ENCODE results near the gene S100A10.

GRCh38 chr1:152039461-152039860, 45.8 kb upstream of the S100A10 start:
- TF ChIP-seq, protein P1, sequence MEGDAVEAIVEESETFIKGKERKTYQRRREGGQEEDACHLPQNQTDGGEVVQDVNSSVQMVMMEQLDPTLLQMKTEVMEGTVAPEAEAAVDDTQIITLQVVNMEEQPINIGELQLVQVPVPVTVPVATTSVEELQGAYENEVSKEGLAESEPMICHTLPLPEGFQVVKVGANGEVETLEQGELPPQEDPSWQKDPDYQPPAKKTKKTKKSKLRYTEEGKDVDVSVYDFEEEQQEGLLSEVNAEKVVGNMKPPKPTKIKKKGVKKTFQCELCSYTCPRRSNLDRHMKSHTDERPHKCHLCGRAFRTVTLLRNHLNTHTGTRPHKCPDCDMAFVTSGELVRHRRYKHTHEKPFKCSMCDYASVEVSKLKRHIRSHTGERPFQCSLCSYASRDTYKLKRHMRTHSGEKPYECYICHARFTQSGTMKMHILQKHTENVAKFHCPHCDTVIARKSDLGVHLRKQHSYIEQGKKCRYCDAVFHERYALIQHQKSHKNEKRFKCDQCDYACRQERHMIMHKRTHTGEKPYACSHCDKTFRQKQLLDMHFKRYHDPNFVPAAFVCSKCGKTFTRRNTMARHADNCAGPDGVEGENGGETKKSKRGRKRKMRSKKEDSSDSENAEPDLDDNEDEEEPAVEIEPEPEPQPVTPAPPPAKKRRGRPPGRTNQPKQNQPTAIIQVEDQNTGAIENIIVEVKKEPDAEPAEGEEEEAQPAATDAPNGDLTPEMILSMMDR (IDR thresholded peaks at IDR 0.05) = no peak
- no peak for TF ChIP-seq EP300 (IDR thresholded peaks at IDR 0.05)
